ENCODE data around the gene PLCB1.

The PLCB1 gene

DNA sequence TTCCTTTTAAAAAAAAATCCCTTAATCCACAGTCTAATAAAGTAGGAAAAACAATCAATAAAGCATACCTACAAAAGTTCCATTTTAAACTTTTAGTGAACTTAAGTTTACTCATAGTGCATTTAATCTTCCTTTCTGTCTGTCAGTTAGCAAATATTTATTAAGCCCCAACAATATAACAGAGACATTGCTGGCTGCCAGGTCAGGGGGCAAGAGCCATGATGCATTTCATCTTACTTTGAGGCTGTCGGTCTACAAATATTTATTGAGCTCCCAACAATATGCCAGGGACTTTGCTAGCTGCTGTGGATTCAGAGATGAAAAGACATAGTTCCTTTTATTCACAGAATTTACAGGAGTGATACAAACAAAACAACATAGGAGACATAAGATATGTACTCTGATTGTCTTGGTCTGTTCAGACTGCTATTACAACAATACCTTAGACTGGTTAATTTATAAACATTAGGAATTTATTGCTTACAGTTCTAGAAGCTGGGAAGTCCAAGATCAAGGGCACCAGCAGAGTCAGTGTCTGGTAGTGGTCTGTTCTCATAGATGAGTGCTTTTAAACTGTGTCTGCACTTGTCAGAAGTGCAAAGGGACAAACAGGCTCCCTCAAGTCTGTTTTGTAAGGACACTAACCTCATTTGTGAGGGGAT lies 118.6 kb downstream of the PLCB1 start:
- DNase-seq = no peak

DNA sequence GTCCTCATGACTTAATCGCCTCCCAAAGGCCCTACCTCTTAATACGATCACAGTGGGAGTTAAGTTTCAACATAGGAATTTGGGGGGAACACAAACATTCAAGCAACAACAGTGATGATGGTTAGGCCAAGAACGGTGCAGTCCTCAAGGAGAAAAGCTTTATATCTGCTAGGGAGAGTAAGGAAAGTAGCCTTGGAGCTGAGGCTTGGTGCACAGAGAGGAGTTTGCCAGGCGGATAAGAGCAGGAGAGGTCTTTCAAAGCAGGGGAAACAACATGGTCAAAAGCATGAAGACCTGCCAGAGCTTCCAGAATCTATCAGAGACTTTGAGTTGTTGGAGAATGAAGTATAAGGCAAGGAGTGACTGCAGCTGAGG lies 119.1 kb downstream of the PLCB1 start:
- DNase-seq = no peak

DNA sequence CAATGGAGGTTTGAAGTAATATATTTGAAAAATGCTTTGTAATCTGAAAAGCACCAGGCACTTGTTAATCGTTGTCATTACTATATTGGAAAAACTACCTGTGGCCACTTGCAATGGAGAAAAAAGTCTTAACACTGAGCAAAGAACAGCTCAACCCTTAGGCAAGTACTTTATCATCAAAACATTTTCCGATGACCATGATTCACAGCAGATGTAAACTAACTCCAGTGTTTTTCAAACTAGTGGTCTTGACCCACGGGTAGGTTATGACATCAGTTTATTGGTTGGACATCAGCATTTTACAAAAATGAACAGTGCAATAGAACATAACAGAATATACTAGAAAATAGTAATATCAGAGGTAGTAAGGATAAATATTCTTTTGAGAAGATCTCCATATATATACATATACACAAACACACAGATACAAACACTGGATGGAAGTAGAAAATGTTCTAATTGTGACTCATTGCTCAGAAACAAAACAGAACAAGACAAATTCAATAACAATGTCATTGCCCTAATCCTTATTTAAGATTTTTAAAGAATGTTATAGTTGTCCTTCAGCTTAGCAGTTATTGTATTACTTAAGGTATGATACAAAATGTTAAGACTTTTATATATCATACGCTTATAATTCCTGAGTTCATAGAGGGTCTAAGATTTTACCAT lies 123.0 kb downstream of the PLCB1 start:
- DNase-seq = no peak

- DNase-seq = peak; percentile 30 to 60
Measured at GRCh38 chr20:8255945-8256632, 124.0 kb downstream of the PLCB1 start.

- DNase-seq = no peak
Measured at GRCh38 chr20:8260837-8261251, 128.8 kb downstream of the PLCB1 start.

DNA sequence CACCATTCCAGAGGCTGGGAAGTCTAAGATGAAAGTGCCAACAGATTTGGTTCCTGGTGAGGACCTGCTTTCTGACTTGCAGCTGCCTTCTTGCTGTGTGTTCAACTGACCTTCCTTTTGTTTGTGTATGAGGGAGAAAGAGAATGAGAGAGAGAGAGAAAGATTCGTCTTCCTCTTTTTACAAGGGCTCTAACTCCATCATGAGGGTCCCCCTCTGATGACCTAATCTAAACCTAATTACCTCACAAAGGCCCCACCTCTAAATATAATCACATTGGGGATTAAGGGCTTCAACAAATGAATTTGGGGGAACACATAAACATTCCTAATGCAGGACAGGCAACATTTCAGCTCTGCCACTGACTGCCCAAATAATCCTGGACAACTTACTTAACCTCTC lies 130.7 kb downstream of the PLCB1 start:
- no peak for DNase-seq

DNA sequence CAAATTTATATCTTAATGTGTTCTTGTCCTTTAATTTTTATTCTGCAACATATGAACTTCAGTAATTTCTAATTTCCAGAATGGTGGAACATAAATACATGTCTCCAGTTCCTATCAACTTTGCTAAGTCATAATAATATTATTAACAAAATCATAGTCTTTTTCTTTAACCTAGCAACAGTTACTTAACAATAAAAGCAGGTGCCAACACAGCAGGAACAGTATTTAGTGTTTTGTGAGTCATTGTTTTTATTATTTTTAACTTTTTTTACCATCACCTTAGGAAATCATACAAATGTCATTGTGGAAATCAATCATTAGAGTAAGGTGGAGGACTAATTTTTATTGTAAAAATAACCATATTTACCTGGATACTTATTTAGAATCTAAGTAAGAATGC lies 133.5 kb downstream of the PLCB1 start:
- peak in 1 of 2 experiments; percentile 4 for DNase-seq

GRCh38 chr20:8267009-8267408 lies 134.9 kb downstream of the PLCB1 start:
- DNase-seq = peak; percentile 61 to 85

- no peak for DNase-seq
Measured at GRCh38 chr20:8271727-8272126, 139.7 kb downstream of the PLCB1 start.

GRCh38 chr20:8272766-8273165 lies 140.7 kb downstream of the PLCB1 start:
- DNase-seq = no peak

- no peak for DNase-seq
Measured at GRCh38 chr20:8284902-8285301, 152.8 kb downstream of the PLCB1 start.

GRCh38 chr20:8287340-8287739 lies 155.3 kb downstream of the PLCB1 start:
- DNase-seq = peak; percentile 88 to 91

DNA sequence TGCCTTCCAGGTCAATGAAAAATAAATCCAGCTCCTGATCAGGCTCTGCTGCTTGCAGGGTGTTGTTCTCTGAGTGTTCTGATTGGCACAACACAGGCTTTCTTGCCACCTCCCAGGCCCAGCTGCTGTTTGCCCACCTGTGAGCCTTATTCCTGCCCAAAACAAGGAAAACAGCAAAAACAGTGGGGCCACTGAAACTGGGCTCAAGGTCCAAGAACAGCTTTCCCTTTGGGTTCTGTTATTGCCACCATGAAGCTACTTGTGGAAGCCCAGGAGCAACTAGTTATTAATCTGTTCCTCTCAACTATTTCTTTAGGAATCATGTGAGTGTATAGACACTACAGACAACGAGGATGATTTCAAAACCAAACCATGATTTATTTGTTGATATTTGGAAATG lies 159.1 kb downstream of the PLCB1 start:
- DNase-seq = no peak

DNA sequence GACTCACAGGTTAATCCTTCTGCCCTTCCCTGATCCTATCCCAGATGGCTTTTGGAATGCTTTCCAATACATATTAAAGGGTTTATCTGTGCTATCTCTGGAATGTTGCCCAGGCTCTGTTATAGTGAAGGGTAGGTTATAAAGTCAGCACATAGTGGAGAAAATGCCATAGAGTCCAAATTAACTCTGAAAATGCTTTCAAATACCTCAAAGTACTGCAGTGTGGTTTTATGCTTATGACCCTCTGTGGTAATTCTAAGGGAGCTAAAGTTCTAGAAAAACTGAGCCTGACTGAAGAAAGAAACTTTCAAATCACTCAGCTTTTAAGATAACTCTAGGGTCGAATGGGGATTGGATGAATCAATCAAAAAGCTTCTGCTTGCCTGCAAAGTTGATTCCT lies 159.8 kb downstream of the PLCB1 start:
- no peak for DNase-seq

DNA sequence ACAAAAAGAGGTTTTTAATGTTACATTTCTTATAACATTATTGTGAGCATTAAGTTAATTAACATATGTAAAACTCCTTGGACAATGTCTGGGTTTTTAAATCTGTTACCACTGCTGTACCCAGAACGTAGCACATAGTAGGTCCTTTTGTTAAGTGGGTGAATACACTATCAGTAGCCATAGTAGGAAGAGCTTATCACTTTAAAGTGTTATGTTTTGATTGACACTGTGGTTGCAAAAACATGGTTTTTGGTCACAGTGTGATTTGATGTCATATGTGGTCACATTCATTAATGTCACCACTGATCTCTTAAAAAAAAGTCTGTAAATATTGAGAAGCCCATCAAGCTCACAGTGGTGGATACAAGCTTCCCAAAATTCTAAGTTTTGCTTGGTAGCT lies 160.7 kb downstream of the PLCB1 start:
- DNase-seq = no peak

GRCh38 chr20:8293750-8294149 lies 161.7 kb downstream of the PLCB1 start:
- DNase-seq = no peak

DNA sequence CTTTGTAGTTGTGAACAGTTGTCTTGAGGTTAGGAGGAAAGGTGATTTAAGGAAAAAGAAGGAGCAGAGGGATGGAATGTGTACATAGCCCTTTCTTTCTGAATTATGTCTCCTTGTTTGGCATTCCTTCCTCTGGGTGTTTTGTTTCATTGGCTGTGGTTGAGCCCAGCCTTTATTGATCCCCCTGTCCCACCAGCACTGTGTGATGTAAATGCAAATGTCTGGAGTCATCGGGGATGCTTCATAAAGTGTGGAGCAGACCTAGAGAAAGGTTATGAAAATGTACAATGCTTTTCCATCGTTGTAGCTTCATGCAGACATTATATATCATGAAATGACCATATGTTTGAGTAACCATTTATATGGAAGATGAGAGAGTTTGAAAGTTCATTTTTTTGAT lies 164.5 kb downstream of the PLCB1 start:
- no peak for DNase-seq

DNA sequence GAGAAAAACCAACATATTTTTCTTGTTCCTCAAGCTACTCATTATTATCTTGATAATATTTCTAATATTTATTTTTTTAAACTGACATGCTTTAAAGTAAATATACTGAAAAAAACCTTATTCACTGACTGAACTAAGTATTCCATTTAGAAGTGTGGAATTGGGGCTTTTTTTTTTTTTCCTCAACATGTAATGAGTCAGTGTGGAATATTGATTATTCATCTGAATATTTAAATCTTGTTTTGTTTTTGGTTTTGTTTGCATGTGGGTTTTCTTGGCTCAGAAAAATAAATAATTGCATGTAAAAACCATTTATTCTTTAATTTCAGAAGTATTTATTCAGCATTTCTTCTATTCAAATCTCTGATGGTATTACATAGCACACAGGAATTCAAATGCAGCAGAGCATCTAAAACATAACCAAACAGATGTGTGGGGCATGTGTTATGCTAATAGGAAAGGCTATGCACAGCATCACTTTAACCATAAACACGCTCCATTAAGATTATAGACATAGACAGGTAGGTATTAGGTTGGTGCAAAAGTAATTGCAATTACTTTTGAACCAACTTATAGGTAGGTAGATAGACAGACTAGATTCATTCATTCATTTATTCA lies 166.5 kb downstream of the PLCB1 start:
- DNase-seq = no peak

- DNase-seq = no peak
Measured at GRCh38 chr20:8299921-8300320, 167.9 kb downstream of the PLCB1 start.

DNA sequence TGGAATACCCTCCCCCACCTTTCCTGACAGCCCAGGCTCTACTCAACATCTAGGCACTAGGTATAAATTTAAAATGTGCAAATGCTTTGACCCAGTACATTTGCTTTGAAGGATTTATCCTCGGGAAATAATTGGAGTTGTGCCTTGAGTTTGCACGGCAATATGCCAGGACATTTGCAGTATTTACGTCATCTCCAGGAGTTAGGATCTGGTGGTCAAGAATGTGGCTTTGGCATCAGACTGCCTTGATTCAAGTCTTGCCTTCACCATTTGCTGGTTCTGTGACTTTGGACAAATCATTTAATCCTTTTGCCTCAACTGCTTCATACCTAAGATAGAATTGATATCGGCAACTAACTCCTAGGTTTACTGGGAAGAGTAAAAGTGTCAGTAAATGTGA lies 169.6 kb downstream of the PLCB1 start:
- DNase-seq = no peak

DNA sequence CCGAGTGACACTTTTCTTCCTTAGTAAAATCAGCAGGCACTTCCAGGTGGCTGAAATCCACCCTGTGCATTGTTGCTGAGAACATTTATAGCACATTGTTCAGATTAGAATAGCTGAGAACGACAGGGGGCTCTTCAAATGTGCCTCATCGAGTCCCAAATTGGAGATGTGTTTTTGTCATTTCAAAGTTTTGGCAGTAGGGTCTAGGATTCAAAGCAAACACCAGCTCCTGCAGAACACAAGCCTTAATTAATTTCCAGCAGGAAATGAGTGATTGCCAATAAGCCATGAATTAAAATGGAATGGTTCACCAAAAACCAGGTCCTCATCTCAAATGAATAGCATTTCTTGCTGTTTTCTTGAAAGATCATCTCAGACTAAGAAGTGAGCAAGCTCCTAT lies 171.6 kb downstream of the PLCB1 start:
- peak; percentile 54 to 83 for DNase-seq

DNA sequence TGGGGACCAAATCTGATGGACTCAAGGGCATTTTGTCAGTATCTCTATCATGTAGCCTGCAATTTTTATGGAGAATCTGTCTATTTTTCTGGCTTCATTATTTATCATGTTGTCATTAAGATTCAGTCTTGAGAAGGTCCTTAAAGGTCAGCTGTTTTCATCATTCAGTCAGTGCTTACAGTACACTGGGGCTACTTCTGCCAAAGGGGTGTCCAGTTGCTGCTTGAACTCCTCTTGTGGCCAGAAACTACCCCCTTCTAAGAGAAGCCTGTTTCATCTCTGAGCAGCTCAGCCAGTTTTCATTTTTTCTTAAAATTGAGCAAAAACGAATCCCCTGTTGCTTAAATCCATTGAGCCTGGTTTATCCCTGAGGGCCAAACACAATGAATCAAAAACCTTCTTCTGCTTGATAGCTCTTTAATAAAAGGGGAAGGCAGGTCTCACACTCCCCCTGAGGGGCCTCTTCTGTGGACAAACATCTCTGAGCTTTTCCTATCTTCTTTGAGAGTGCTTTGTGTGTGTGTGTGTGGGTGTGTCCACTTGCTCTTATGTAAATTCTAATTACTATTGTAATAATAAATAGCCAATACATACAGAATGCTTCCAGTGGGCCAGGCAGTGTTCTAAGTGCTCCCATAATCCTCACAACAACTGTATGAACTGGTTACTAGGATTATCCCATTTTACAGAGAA lies 172.2 kb downstream of the PLCB1 start:
- DNase-seq = peak; percentile 56 to 73

GRCh38 chr20:8305449-8305978 lies 173.4 kb downstream of the PLCB1 start:
- DNase-seq = peak; percentile 70 to 85

All from NCI-H2081 (cell line).